ENCODE measurements around the gene ZNF107.

DNA sequence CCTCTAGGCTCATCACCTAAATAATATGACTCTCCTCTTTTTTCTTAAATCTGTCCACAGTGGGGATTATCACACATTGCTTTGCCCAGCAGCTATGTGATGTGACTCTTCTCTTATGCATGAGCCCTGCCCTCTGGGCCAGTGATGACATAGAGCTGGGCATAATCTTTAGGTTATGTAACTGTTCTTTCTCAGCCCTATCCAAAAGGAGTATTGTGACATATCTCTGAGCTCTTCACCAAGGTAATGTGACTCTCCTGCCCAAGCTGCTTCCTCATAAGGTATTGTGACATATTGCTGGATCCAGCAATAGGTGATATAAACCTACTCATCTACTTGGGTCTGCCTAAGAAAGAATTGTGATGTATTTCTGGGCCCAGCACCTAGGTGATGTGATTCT lies 37.7 kb upstream of the ZNF107 start:
- TF ChIP-seq HDGF (IDR thresholded peaks at IDR 0.05; ENCODE audit: borderline replicate concordance) (no peak), ARNT (IDR thresholded peaks at IDR 0.05) (no peak), SP1 (IDR thresholded peaks at IDR 0.05) (no peak), BHLHE40 (IDR thresholded peaks at IDR 0.05; ENCODE audit: borderline replicate concordance) (no peak), FOXK2 (IDR thresholded peaks at IDR 0.05) (no peak)
